GM12878 (cell line): ENCODE results near the gene RPS16. TPM values are rescaled to one million over a fixed set of nuclear protein-coding genes. Genes with fewer than 3 reads are reported as not detected.

Experiments
- ATAC-seq: fragments of 200-7000 bp; cut with Tn5 transposase; 3 replicates; pipeline ENCODE4 v1.9.1; 2020; ENCODE audit warnings: mild to moderate bottlenecking, moderate library complexity
- BruUV-seq: library from RNA; stranded (reverse); fragments of 400-500 nt; replicated peaks from 2 replicates; lab custom pipeline; 2021; lab: Mats Ljungman, UMichigan
- CTCF ChIA-PET: fragments of 300-600 bp; sonication (Branson Sonifier 250); formaldehyde crosslinking; extraction: SDS; loops from one replicate; lab custom pipeline; 2021; ENCODE audit warnings: inconsistent platforms; lab: Yijun Ruan, JAX
- POLR2A ChIA-PET: fragments of 350-600 bp; formaldehyde crosslinking; extraction: SDS; loops from one replicate; lab custom pipeline; 2021; ENCODE audit warnings: inconsistent platforms; lab: Charles Lee
- RAD21 ChIA-PET: fragments of 300-600 bp; sonication (Branson Sonifier 250); formaldehyde crosslinking; loops from one replicate; lab custom pipeline; 2023; ENCODE audit warnings: antibody characterized with exemption; ENCODE audit not compliant: unreplicated experiment; lab: Charles Lee
- SMC1A ChIA-PET: fragments of 300-600 bp; sonication (Branson Sonifier 250); formaldehyde crosslinking; loops from one replicate; lab custom pipeline; 2023; ENCODE audit not compliant: unreplicated experiment, uncharacterized antibody; lab: Charles Lee
- DNase-seq: peaks from one replicate; pipeline ENCODE4 v3.0.0-alpha.2; 2011; ENCODE audit warnings: low read depth, low spot score
- FAIRE-seq: peaks from 3 replicates; lab custom pipeline; 2011; peaks lifted over from hg19 to GRCh38; lab: Jason Lieb, UNC
- H2AFZ ChIP-seq: 2 replicates; pipeline ENCODE4 v1.6.0; 2011; ENCODE audit warnings: low read depth, low read length, control low read depth; ENCODE audit not compliant: control insufficient read depth
- H3K27ac ChIP-seq: 2 replicates; pipeline ENCODE4 v1.5.1; 2011; ENCODE audit warnings: control low read depth; ENCODE audit not compliant: control insufficient read depth, insufficient read depth
- H3K27me3 ChIP-seq, 2 experiments: replicated peaks in 1 of 2; 2 replicates each; pipeline versions ENCODE4 v1.6.0 to v1.6.1; 2011; ENCODE audit warnings: low read length in 1 of 2; ENCODE audit not compliant: control insufficient read depth in 2 of 2, insufficient read depth in 2 of 2
- H3K36me3 ChIP-seq, 2 experiments: 2 replicates each; pipeline ENCODE4 v1.5.1; 2011; ENCODE audit warnings: low read length in 1 of 2; ENCODE audit not compliant: control insufficient read depth in 2 of 2, insufficient read depth in 2 of 2
- H3K4me1 ChIP-seq: 2 replicates; pipeline ENCODE4 v1.6.1; 2011; ENCODE audit warnings: mild to moderate bottlenecking, low read length, moderate library complexity, mixed read lengths; ENCODE audit not compliant: control insufficient read depth, insufficient read depth
- H3K4me2 ChIP-seq: 2 replicates; pipeline ENCODE4 v1.6.0; 2011; ENCODE audit warnings: control low read depth; ENCODE audit not compliant: control insufficient read depth, insufficient read depth
- H3K4me3 ChIP-seq: fragments of 200-600 bp; sonication (generic); 2 replicates; pipeline ENCODE4 v1.5.1; 2016
- H3K79me2 ChIP-seq: 2 replicates; pipeline ENCODE4 v1.6.0; 2011; ENCODE audit warnings: low read length; ENCODE audit not compliant: control insufficient read depth, insufficient read depth
- H3K9ac ChIP-seq: 2 replicates; pipeline ENCODE4 v1.8.0; 2011; ENCODE audit warnings: low read length, control low read depth, mixed read lengths; ENCODE audit not compliant: control insufficient read depth, insufficient read depth
- H3K9me3 ChIP-seq: replicated peaks from 3 replicates; pipeline ENCODE4 v1.5.1; 2011; ENCODE audit warnings: mild to moderate bottlenecking, low read length; ENCODE audit not compliant: control insufficient read depth, insufficient read depth
- H4K20me1 ChIP-seq: 2 replicates; pipeline ENCODE4 v1.6.0; 2011; ENCODE audit not compliant: control insufficient read depth, insufficient read depth
- BHLHE40 ChIP-seq, 2 experiments: fragments of 450-650 bp in 1 of 2; IDR thresholded peaks; 2 replicates each; pipeline ENCODE4 v1.6.1; 2011 to 2017; ENCODE audit warnings: low read depth in 2 of 2, borderline replicate concordance in 1 of 2, improper control_type of control experiment in 1 of 2, low read length in 1 of 2, mild to moderate bottlenecking in 1 of 2
- CREB1 ChIP-seq: IDR thresholded peaks from 2 replicates; pipeline ENCODE4 v1.6.1; 2012; ENCODE audit warnings: low read depth, mild to moderate bottlenecking, inconsistent platforms
- CREM ChIP-seq: IDR thresholded peaks from 2 replicates; pipeline ENCODE4 v1.6.1; 2014; ENCODE audit warnings: antibody characterized with exemption, low read depth
- FOS ChIP-seq: IDR thresholded peaks from 3 replicates; pipeline ENCODE4 v1.6.1; 2011; ENCODE audit warnings: borderline replicate concordance; ENCODE audit not compliant: insufficient read length; ENCODE audit errors: extremely low read depth
- FOXK2 ChIP-seq: fragments of 450-650 bp; IDR thresholded peaks from 2 replicates; pipeline ENCODE4 v1.6.1; 2017; ENCODE audit warnings: mild to moderate bottlenecking, moderate library complexity
- IKZF1 ChIP-seq: fragments of 450-650 bp; conservative IDR thresholded peaks from 2 replicates; pipeline ENCODE4 v1.6.1; 2017; ENCODE audit warnings: antibody characterized with exemption, mild to moderate bottlenecking
- IKZF2 ChIP-seq, 2 experiments: fragments of 450-650 bp; IDR thresholded peaks; 2 replicates each; pipeline ENCODE4 v1.6.1; 2017; ENCODE audit warnings: mild to moderate bottlenecking in 2 of 2, moderate library complexity in 2 of 2
- MTA3 ChIP-seq: IDR thresholded peaks from 2 replicates; pipeline ENCODE4 v1.6.1; 2012; ENCODE audit warnings: low read length, inconsistent platforms, borderline replicate concordance
- NBN ChIP-seq: fragments of 450-650 bp; IDR thresholded peaks from 2 replicates; pipeline ENCODE4 v1.6.1; 2016
- NFYB ChIP-seq: IDR thresholded peaks from 2 replicates; pipeline ENCODE4 v1.6.1; 2011; ENCODE audit warnings: low read depth, mild to moderate bottlenecking, low read length, improper control_type of control experiment, moderate library complexity; ENCODE audit not compliant: insufficient read depth
- PAX5 ChIP-seq: IDR thresholded peaks from 2 replicates; pipeline ENCODE4 v1.6.1; 2011; ENCODE audit warnings: low read depth, low read length, borderline replicate concordance
- RBBP5 ChIP-seq: fragments of 200-600 bp; sonication (generic); conservative IDR thresholded peaks from 2 replicates; pipeline ENCODE4 v1.6.1; 2016
- RELA ChIP-seq: fragments of 450-650 bp; IDR thresholded peaks from 2 replicates; pipeline ENCODE4 v1.8.0; 2014; ENCODE audit warnings: borderline replicate concordance; ENCODE audit not compliant: partially characterized antibody
- RFX5 ChIP-seq: IDR thresholded peaks from 2 replicates; pipeline ENCODE4 v1.6.1; 2011; ENCODE audit warnings: low read depth, low read length, improper control_type of control experiment
- SMAD1 ChIP-seq: fragments of 450-650 bp; IDR thresholded peaks from 2 replicates; pipeline ENCODE4 v1.6.1; 2018; ENCODE audit warnings: mild to moderate bottlenecking, low read depth; ENCODE audit not compliant: partially characterized antibody
- SREBF1 ChIP-seq: IDR thresholded peaks from 2 replicates; pipeline ENCODE4 v1.6.1; 2012; ENCODE audit warnings: mild to moderate bottlenecking, low read length
- YY1 ChIP-seq: IDR thresholded peaks from 2 replicates; pipeline ENCODE4 v1.6.1; 2011; ENCODE audit warnings: low read depth, mild to moderate bottlenecking, low read length
- WGBS: methylation state at CpG from one replicate; pipeline ENCODE4 v1.1.6; 2016; ENCODE audit warnings: low lambda C conversion rate; ENCODE audit not compliant: insufficient replicate concordance, insufficient coverage; ENCODE audit errors: missing lambda C conversion rate; 5-methylcytosine and 5-hydroxymethylcytosine counted together
- in situ Hi-C: fragments of 300-500 bp; cut with MboI; formaldehyde crosslinking; loops from 9 replicates; pipeline ENCODE4 v1.14.3; 2018; ENCODE audit warnings: mixed read lengths
- intact Hi-C: fragments of 100-400 bp; cut with micrococcal nuclease; formaldehyde crosslinking; loops from one replicate; pipeline ENCODE4 v1.14.2; 2022; ENCODE audit not compliant: unreplicated experiment
- polyA plus RNA-seq, 11 experiments: library from polyadenylated mRNA; depleted of rRNA in 4 of 11; unstranded in 6 of 11; stranded (reverse) in 5 of 11; fragments of >200 nt; fragmentation: Nextera tagmentation in 4 of 11; fragmentation: Illumina TruSeq in 1 of 11; extraction: Ambion mirVana in 4 of 11; extraction: Trizol in 1 of 11; gene quantifications; 1 replicate in 1 of 11; 2 replicates in 10 of 11; pipeline versions ENCODE4 v1.2.1 to v1.2.3, GENCODE V29; 2011 to 2016; ENCODE audit warnings: inconsistent platforms in 2 of 11, missing spikeins in 2 of 11, low read depth in 1 of 11
- total RNA-seq, 4 experiments: library from RNA; depleted of rRNA in 3 of 4; stranded (reverse); fragments of >200 nt in 3 of 4; fragmentation: Illumina TruSeq in 1 of 4; extraction: Trizol in 1 of 4; gene quantifications; 2 replicates each; pipeline versions ENCODE4 v1.2.1 to v1.2.3, GENCODE V29; 2013 to 2021
- TF ChIP-seq, protein P1 (sequence below): IDR thresholded peaks from 2 replicates; pipeline ENCODE4 v1.6.1; 2011; ENCODE audit warnings: borderline replicate concordance, low read depth, mild to moderate bottlenecking, moderate library complexity, low read length; ENCODE audit not compliant: insufficient read depth, poor library complexity, severe bottlenecking
- TF ChIP-seq, protein P2 (sequence below): fragments of 450-650 bp; IDR thresholded peaks from 2 replicates; pipeline ENCODE4 v1.6.1; 2017; ENCODE audit warnings: mild to moderate bottlenecking, moderate library complexity

The RPS16 gene
- total and polyA plus RNA-seq, 10 of the 15 experiments (the other 5 are each of a cell fraction or from before 2014, with no cell fraction given) = 148 to 4,810 (median 2,343) TPM

DNA sequence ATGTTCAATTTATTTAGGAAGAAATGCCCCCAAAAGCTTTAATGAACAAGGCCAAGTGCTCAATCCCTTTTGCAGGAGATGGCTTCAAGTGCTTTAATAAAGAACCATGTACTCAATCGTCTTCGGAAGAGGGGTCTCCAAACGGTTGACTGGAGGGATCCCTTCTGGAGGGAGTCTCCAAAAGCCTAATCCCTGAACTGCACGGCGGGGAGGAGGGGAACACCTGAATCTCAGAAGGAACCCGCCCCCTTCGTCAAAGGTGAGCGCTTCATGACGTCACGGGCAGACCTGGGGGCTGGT lies 45.3 kb downstream of the RPS16 start:
- POLR2A ChIA-PET = interaction anchor here (0.6 to 2.3 kb wide), 6 partner anchors 11 to 48 kb away, joined by 4 to 16 read pairs (median 11); partner anchors contain the start of genes PLEKHG2, RPS16, SAMD4B and ZFP36
- TF ChIP-seq CREB1 (peak; percentile 97), SREBF1 (no peak), BHLHE40 (IDR thresholded peaks at IDR 0.05; ENCODE audit: borderline replicate concordance in 1 of 2, low read depth in 2 of 2, low read length in 1 of 2) (no peak), NBN (peak; percentile 98), MTA3 (no peak), SMAD1 (no peak), RBBP5 (no peak), FOS (no peak), PAX5 (no peak), CREM (peak; percentile 96; the same call in 1 of the 2 replicates), RELA (no peak), FOXK2 (no peak), RFX5 (no peak), NFYB (no peak), YY1 (no peak), IKZF2 (IDR thresholded peaks at IDR 0.05) (0 out of 4 replicates have a peak, but pooled peaks of 1 of the 2 experiments have one; percentile 24), IKZF1 (no peak)
- TF ChIP-seq, protein P1, sequence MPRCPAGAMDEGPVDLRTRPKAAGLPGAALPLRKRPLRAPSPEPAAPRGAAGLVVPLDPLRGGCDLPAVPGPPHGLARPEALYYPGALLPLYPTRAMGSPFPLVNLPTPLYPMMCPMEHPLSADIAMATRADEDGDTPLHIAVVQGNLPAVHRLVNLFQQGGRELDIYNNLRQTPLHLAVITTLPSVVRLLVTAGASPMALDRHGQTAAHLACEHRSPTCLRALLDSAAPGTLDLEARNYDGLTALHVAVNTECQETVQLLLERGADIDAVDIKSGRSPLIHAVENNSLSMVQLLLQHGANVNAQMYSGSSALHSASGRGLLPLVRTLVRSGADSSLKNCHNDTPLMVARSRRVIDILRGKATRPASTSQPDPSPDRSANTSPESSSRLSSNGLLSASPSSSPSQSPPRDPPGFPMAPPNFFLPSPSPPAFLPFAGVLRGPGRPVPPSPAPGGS = no peak
- TF ChIP-seq, protein P2, sequence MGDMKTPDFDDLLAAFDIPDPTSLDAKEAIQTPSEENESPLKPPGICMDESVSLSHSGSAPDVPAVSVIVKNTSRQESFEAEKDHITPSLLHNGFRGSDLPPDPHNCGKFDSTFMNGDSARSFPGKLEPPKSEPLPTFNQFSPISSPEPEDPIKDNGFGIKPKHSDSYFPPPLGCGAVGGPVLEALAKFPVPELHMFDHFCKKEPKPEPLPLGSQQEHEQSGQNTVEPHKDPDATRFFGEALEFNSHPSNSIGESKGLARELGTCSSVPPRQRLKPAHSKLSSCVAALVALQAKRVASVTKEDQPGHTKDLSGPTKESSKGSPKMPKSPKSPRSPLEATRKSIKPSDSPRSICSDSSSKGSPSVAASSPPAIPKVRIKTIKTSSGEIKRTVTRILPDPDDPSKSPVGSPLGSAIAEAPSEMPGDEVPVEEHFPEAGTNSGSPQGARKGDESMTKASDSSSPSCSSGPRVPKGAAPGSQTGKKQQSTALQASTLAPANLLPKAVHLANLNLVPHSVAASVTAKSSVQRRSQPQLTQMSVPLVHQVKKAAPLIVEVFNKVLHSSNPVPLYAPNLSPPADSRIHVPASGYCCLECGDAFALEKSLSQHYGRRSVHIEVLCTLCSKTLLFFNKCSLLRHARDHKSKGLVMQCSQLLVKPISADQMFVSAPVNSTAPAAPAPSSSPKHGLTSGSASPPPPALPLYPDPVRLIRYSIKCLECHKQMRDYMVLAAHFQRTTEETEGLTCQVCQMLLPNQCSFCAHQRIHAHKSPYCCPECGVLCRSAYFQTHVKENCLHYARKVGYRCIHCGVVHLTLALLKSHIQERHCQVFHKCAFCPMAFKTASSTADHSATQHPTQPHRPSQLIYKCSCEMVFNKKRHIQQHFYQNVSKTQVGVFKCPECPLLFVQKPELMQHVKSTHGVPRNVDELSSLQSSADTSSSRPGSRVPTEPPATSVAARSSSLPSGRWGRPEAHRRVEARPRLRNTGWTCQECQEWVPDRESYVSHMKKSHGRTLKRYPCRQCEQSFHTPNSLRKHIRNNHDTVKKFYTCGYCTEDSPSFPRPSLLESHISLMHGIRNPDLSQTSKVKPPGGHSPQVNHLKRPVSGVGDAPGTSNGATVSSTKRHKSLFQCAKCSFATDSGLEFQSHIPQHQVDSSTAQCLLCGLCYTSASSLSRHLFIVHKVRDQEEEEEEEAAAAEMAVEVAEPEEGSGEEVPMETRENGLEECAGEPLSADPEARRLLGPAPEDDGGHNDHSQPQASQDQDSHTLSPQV = no peak
- 1% methylated on average over 10 of the region's 10 CpGs for WGBS
- intact Hi-C loops (loop anchor here (2.0 kb wide), 2 partner anchors 48 to 54 kb away; partner anchors contain the start of genes SAMD4B and SUPT5H), in situ Hi-C loops (no loop called here)
- RAD21 ChIA-PET = interaction anchor here (0.9 to 2.2 kb wide), 9 partner anchors 11 to 54 kb away, joined by 3 to 18 read pairs (median 5); partner anchors contain the start of genes GMFG and PLEKHG2
- Histone ChIP-seq H3K36me3 (peaks cover 3 to 35% of the 10 kb centered on the region in 2 experiments), H3K4me1 (peaks cover 10% of the 10 kb centered on the region), H3K4me2 (peak overlapping the region; percentile 83), H2AFZ (peak overlapping the region; percentile 89), H3K27ac (peak overlapping the region; percentile 96), H3K4me3 (peak overlapping the region; percentile 99), H3K79me2 (peaks cover 28% of the 10 kb centered on the region), H3K9me3 (no peaks in the 10 kb centered on the region), H3K9ac (peak overlapping the region; percentile 95), H4K20me1 (no peaks in the 10 kb centered on the region), H3K27me3 (no peaks in the 10 kb centered on the region)
- SMC1A ChIA-PET = interaction anchor here (0.7 to 2.1 kb wide), 6 partner anchors 13 to 108 kb away, joined by 3 to 12 read pairs (median 4); partner anchors contain the start of genes DLL3 and RPS16
- DNase-seq (no peak), ATAC-seq (no peak), FAIRE-seq (no peak)
- no TSS peak for BruUV-seq
- CTCF ChIA-PET = interaction anchor here (0.9 to 2.3 kb wide), 3 partner anchors 10 to 40 kb away, joined by 3 to 18 read pairs (median 7); partner anchors contain the start of gene PLEKHG2
